Skeletal muscle tissue (tissue), 4 donors: ENCODE data around the gene GNB1L. TPM values are rescaled to one million over a fixed set of nuclear protein-coding genes. Genes with fewer than 3 reads are reported as not detected.

Experiments used
- H3K27ac ChIP-seq: one replicate; pipeline ENCODE4 v1.7.0; 2013; ENCODE audit warnings: mild to moderate bottlenecking, low read depth, low read length, inconsistent platforms
- H3K27me3 ChIP-seq, 3 donors: one replicate each; pipeline ENCODE4 v1.7.0; 2013; ENCODE audit warnings: low read length in 3 of 3; ENCODE audit not compliant: control insufficient read depth in 3 of 3, insufficient read depth in 3 of 3
- H3K36me3 ChIP-seq, 3 donors: one replicate each; pipeline ENCODE4 v1.7.0; 2013; ENCODE audit warnings: low read length in 3 of 3; ENCODE audit not compliant: control insufficient read depth in 3 of 3, insufficient read depth in 3 of 3
- H3K4me1 ChIP-seq, 3 donors: one replicate each; pipeline ENCODE4 v1.7.0; 2013; ENCODE audit warnings: low read length in 3 of 3, mild to moderate bottlenecking in 3 of 3; ENCODE audit not compliant: control insufficient read depth in 3 of 3, insufficient read depth in 3 of 3
- H3K4me3 ChIP-seq, 3 donors: one replicate each; pipeline ENCODE4 v1.7.0; 2013; ENCODE audit warnings: low read length in 3 of 3
- H3K9ac ChIP-seq, 3 donors: one replicate each; pipeline ENCODE4 v1.7.0; 2013; ENCODE audit warnings: low read length in 3 of 3, mild to moderate bottlenecking in 3 of 3, moderate library complexity in 2 of 3, low read depth in 1 of 3
- H3K9me3 ChIP-seq, 3 donors: one replicate each; pipeline ENCODE4 v1.7.0; 2013; ENCODE audit warnings: low read length in 3 of 3; ENCODE audit not compliant: control insufficient read depth in 3 of 3
- total RNA-seq: library from RNA; depleted of rRNA; stranded (reverse); fragments of >200 nt; gene quantifications from one replicate; pipeline ENCODE4 v1.2.3, GENCODE V29; 2014
- donor health status: Osteomylitis.

Gene GNB1L
- total RNA-seq, 1 donor from 2014 or later = 4.7 TPM

DNA sequence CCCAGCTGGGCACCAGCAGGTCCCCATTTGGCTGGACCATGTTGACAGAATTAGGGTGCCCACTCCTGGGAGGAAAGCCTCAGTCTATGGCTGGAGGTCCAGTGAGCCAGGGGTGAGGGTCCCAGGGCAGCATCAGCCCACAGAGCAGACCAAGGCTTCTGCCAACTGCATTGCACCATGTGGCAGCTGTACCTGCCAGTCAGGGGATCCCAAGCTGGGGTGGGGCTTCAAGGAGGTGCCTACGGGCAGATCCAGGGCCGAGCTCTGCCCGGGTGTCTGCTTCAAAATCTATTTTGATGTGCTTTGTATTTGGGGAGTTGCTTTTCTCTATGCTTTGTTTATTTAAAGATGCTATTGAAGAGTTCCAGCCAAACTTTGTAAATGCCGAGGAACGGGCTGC lies 120.9 kb downstream of the GNB1L start:
- Histone ChIP-seq H3K4me1 (peaks cover 3 to 11% (median 8%) of the 10 kb centered on the region in 3 donors), H3K4me3 (no peak overlapping the region), H3K9ac (no peak overlapping the region), H3K36me3 (no peaks in the 10 kb centered on the region), H3K27ac (no peak overlapping the region), H3K9me3 (no peaks in the 10 kb centered on the region), H3K27me3 (no peaks in the 10 kb centered on the region)

Other genes with a start within 250 kb of the GNB1L start
- 28.7 TPM for gene SEPTIN5, start 140.4 kb downstream of the GNB1L start, total RNA-seq
- gene GP1BB, start 131.3 kb downstream of the GNB1L start, total RNA-seq = 6.8 TPM
- gene TBX1, start 94.1 kb downstream of the GNB1L start, total RNA-seq = 4.2 TPM
- 9.4 TPM for gene RTL10, start within 50 bp of the GNB1L start, total RNA-seq
- 25.6 TPM for gene COMT, start 86.9 kb upstream of the GNB1L start, total RNA-seq
- gene TXNRD2, start 86.9 kb upstream of the GNB1L start, total RNA-seq = 13.6 TPM
- 49.6 TPM for gene ARVCF, start 161.9 kb upstream of the GNB1L start, total RNA-seq
- gene TANGO2, start 166.2 kb upstream of the GNB1L start, total RNA-seq = 13.6 TPM
- 38.1 TPM for gene DGCR8, start 225.4 kb upstream of the GNB1L start, total RNA-seq